Umbilical cord (tissue), 2 donors: ENCODE measurements around the gene ZDHHC20. TPM values are rescaled to one million over a fixed set of nuclear protein-coding genes. Genes with fewer than 3 reads are reported as not detected.
"Not testable (repeated sequence)": the region's sequence is repeated elsewhere in the genome, so short reads cannot be mapped to it uniquely, and the experiment has no call there.

ENCODE experiments used
- DNase-seq: peaks from one replicate; pipeline ENCODE4 v3.0.0-alpha.2; 2015; ENCODE audit warnings: low spot score
- total RNA-seq: library from RNA; depleted of rRNA; stranded (reverse); fragments of >200 nt; gene quantifications from one replicate; pipeline ENCODE4 v1.2.3, GENCODE V29; 2014; ENCODE audit warnings: low replicate concordance; ENCODE audit not compliant: insufficient read depth

The ZDHHC20 gene
- total RNA-seq, 1 donor from 2014 or later: 110 TPM

DNA sequence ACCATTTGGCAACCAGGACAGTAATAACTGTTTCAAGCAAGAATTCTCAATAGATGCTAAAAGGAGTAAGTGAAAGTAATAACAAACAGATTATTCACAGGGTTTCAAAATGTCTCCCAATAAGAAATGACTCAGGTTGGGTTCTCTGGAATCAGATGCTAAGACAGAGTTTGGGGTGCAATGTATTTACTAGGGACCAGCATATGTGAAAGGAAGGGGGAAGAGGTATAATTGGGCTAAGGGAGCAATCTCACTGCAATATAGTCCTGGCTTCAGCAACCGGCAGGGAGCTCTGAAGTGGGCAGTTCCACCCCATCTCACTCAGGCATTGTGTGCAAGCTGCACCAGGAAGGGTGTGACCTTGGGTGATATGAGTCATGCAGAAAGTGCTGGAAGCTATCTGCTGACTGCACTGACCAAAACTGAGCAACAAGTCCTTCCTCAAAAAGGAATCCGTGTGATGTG lies 23.4 kb downstream of the ZDHHC20 start:
- peak; percentile 43 for DNase-seq

DNA sequence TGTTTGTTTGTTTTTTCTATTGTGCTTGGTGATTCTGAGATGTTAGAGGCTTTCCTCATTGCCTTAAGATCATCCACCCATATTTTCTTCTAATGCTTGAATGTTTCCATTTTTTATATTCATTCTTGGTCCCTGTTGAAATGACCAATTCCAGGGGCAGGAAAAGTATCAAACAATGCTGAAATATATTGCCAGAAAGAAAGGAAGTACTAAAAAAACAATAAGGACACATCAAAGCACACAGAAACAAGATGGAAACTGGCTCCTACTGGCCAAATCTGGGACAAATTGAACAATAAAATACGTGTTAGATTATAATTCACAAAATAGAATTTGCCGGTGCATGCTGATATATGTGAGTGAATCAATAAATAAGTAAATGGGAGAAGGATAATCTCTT lies 23.9 kb downstream of the ZDHHC20 start:
- DNase-seq: no peak

DNA sequence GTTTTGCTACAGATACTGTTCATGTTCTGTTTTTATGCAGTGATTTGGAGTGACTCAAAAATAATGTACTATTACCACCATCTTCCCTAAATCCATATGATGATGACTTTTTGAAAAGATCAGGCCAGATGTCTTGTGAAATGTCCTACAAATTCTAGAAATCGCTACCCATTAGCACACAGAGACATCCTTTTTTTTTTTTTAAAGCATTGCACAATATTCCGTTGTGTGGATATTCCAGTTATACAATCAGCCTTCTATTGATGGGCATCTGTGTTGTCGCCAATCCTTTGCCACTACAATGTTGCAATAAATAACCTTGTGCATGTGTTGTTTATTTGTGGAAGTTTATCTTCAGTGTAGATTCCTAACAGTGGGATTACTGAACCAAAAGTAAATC lies 24.5 kb downstream of the ZDHHC20 start:
- no peak for DNase-seq

DNA sequence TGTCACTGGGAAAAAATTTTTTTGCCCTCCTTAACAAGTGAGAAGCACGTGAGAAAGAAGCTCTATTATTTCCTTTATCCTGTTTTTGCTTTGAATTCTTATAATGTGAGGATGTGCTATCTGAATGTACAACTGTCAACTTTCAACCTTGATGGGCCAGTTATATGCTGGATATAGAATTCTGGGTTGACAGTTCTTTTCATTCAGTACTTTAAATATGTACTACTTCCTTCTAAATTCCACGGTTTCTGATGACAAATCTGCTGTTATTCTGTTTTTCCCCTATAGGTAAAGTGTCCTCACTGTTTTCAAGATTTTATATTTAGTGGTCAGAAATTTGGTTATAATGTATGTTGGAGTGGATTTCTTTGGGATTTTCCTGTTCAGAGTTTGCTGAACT lies 29.9 kb downstream of the ZDHHC20 start:
- DNase-seq: no peak

DNA sequence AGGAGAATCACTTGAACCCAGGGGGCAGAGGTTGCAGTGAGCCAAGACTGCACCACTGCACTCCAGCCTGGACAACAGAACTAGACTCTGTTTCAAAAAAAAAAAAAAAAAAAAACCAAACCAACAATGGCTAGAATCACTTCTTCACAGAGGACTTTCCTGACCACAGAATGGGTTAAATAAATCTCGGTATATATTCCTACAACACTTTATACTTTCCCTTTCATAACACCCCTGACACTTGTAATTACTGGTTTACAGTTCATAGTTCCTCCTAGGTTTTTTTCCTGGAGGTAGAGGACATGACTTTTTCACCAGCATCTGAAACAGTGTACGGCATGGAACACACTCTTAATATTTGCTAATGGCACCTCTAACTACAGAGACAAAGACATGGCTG lies 31.4 kb downstream of the ZDHHC20 start:
- no peak for DNase-seq

DNA sequence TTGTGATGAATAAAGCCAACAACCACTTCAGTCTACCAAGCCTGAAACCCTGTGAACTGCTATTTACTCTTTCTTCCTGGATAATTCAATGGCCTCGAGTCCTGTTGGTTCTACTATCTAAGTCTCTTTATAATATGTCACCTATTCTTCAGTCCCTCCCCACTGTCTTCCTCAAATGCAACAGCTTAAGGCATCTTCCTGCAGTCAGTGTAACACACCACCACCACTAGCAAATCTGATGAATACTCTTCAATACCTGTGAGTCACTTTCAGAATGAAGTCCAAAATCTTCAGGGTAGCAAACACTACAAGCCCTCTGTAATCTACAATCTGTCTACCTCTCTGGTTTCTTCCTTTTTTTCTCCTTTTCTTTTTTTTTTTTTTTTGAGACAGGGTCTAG lies 32.9 kb downstream of the ZDHHC20 start:
- no peak for DNase-seq

DNA sequence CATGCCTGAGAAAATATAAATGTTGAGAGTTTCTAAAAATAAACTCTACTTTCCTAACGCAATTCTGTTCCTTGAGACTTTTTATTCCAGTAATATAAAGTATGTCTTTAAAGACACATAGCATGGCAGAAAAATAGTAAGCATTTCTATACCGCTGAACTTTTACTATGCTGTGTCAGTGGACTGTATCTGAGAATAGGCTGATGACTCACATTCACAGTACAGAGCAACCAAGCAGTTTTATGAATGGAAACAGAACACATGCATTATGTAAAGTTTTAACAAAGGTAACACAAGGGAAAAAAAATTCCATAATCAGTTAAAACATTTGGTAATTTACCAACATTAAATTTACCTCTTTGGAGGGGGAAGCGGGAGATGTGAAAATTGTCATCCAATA lies 38.4 kb downstream of the ZDHHC20 start:
- DNase-seq: peak; percentile 36

DNA sequence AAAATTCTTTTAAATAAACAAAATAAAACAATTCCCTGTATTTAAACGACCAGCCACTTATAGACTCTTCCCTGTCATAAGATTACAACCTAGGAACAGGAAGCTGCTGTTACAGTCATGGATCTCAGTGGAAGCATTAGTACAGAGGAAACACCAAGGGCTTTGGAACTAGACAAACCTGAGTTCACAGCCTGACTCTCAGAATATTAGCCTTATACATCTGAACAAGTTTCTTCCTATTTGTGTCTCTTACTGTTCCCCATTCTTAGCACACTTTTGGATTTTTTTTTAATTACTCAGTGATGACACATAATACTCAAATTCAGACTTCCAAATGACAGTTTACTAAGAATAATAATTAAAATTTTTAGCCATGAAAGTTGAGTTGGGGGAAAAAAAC lies 46.1 kb downstream of the ZDHHC20 start:
- DNase-seq: no peak

DNA sequence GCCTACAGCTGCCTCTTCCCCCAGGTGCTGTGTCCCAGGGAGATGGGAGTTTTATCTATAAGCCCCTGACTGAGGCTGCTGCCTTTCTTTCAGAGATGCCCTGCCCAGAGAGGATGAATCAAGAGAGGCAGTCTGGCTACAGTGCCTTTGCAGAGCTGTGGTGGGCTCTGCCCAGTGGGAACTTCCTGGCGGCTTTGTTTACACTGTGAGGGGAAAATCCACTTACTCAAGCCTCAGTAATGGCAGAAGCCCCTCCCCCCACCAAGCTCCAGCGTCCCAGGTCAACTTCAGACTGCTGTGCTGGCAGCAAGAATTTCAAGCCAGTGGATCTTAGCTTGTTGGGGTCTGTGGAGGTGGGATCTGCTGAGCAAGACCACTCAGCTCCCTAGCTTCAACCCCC lies 48.6 kb downstream of the ZDHHC20 start:
- DNase-seq: not testable (repeated sequence)

DNA sequence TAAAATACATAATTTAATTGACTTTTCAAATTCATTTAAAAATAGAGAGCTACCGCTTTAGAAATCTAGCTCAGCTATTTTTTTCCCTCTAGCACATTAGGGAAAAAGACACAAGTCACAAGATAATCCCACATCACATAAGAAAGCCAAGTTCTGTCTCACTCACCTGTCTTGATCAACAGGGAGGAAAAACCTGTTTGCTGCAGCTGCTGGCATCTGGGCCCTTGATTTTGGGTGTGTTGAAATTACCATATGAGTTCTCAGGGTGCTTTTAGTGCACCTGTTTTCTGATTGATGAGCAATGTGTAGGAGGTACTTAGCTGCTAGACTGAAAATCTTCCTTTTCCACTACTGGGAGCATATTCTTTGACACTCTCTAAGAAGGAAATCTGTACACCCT lies 53.8 kb downstream of the ZDHHC20 start:
- no peak for DNase-seq

DNA sequence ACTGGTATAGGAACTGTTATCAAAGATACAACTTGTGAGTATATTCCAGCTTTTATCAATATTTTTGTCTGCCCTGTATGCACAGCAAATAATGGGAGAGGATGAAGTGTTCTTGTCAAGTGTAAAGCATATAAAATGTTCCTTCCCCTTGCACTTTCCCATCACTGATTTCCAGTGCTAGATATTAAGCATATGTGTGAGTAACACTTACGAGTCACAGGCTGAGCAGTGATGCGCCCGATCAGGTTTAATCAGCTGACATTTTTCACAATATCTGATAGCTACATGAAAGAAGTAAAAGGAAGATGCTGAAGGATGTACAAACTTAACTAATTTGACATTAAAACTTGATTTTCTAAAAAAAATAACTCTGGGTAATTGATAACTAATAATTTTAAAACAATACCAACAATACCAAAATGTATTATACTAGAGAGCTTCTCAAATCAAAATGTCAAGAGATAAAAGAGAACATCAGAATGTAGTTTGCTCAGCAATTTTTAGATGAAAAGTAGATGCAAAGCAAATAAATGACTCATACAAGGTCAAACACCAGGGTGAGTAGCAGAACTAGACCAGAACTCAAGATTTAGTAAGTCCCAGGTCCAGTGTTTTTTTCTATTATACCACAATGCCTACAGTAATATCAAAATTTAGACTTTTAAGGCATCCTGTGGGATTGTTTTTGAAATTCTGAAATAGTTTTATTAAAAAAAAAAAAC lies 56.4 kb downstream of the ZDHHC20 start:
- no peak for DNase-seq

DNA sequence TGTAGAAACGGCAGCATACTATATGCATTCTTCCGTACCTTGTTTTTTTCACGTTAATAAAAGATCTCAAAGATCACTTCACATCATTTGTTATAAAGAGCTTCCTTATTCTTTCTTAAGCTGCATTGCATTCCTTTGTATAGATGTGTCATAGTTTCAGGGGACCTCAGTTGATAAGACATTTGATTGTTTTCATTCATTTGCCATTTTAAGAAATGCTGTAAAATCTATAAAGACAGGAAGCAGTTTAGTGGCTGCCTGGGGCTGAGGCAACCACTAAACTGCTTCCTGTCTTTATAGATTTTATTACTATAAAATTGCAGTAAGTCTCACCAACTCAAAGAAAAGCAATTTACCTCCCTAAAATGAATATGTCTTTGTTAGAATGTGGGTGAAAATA lies 59.4 kb downstream of the ZDHHC20 start:
- DNase-seq: no peak

DNA sequence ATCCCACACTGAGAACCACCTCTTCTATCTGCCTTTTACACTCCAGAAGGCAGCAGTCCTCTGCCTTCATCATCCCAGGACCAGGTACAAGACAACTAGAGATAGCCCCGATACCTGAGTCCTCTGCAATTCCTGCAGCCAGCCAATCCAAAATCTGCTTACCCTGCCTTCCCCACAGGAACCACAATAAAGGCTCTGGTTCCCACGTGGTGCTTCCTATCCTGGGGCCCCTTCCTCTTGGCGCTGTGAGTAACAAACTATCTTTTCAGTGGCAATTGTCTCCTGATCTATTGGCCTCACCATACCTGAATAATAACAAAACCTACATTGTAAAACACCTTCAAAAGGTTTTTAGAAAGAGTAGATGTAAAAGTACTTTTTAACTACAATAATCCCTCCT lies 63.1 kb downstream of the ZDHHC20 start:
- DNase-seq: no peak

DNA sequence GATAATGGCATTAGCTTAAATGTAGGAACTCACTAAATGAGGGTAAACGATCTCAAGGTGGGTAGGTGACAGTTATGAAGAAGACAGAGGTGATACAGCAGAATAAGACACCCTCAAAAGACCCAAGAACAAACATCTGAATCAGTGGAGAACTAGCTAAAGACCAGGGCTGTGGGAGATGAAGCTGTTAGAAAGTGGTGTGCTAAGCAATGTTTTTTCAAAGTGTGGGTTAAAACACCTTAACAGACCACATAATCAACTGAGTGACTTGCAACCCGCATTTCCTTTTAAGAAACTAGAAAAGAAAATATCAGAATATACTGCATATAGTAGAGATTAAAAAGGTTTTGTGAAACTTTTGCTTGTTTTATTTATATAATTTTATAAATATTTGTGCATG lies 70.0 kb downstream of the ZDHHC20 start:
- DNase-seq: no peak

DNA sequence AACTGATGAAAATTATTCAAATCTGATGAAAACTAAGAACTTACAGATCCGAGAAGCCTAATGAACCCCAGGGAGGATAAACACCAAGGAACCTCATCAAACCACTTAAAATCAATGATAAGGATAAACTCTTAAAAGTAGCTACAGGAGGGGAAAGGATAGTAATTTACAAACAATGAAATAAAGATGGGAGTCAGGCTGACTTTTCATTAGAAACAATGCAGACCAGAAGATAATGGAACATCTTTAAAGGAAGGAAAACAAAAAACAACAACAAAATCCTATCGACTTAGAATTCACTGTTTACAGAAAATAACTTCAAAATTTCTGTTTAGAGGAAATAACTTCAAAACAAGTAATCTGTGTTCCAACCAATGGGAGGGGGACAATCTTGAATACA lies 73.4 kb downstream of the ZDHHC20 start:
- no peak for DNase-seq

DNA sequence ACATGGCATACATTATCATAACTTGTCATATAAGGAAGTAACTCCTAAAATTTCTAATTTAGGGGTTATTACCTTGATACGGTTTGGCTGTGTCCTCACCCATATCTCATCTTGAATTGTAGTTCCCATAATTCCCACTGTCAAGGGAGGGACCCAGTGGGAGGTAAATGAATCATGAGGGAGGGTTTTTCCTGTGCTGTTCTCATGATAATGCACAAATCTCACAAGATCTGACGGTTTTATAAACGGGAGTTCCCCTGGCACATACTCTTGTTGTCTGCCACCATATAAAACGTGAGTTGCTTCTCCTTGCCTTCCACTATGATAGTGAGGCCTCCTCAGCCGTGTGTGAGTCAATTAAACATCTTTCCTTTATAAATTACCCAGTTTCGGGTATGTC lies 76.0 kb downstream of the ZDHHC20 start:
- no peak for DNase-seq

DNA sequence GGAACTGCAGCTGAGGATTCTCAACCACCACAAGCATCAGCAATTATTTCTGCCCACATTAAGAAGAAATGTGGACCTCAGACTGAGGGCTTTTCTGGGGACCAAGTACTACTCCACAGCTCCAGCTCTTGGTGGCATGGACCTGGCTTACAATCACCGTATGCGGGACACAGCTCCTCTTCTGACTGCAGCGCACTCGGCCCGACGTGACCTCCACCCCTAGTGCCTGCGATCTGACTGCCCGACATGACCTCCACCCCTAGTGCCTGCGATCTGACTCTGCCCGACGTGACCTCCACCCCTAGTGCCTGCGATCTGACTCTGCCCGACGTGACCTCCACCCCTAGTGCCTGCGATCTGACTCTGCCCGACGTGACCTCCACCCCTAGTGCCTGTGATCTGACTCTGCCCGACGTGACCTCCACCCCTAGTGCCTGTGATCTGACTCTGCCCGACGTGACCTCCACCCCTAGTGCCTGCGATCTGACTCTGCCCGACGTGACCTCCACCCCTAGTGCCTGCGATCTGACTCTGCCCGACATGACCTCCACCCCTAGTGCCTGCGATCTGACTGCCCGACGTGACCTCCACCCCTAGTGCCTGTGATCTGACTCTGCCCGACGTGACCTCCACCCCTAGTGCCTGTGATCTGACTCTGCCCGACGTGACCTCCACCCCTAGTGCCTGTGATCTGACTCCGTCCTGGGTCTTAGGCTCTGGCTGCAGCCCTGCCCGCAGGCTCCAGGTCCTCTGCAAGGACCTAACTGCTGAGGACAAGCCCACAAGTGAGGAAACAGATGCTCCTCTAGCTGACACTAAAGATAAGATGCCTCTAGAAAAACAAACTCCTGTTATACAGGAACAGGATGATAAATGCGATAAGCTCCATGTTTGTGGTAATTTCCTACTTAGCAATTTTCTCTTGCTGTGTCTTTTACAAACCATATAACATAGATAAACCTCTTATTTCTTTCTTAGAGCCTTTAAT lies 81.8 kb downstream of the ZDHHC20 start:
- not testable (repeated sequence) for DNase-seq

DNA sequence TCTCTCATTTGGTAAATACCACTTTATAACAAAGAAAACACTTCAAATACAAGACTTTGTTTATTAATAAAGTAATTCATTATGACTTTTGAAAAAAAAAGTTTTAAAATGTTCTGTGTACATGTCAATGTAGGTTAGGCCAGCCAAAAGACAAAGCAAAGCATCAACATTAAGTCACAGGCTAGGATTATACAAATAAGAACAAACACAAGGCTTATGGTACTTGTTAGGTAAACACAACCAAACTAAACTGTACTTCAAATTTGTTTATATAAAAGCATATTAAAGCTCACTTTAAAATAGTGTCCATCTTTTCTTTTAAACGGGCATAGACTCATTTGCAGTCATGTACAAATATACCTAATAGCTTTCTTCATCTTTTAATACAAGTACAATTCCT lies 86.6 kb downstream of the ZDHHC20 start:
- DNase-seq: no peak

DNA sequence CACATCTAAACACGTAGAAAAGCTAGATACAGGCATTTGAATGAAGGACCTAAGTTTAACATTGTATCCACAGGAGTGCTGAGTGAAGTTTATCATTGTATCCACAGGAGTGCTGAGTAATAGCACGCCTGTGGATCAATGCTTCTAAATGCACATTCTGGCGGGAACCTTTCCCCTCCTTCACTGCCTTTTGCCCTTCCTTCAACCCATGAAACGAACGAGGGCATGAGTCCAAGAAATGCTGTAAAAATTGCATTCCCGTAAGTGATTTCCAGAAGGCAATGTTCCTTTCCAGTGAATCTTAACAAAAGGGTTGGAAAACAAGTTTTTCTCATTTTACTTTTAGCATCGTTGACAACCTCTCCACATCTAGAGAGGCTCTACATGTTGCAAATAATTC lies 88.1 kb downstream of the ZDHHC20 start:
- DNase-seq: no peak

DNA sequence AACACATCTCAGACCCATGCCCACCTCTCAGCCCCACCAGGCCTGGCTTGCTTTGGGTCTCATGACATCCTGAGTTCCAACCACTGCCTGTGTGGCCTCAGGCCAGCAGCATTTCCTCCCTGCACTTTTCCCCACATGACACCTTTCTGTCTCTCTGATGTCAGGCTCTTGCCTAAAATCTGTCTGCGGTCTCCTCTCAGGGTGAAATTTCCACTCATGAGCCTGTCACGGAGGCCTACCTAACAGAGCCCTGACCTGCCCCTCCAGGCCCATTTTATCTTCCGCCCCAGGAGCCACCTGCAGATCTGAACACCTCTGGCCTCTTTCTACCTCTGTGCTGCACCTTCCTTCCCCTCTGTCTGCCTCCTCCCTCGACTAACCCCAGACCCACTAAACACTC lies 93.5 kb downstream of the ZDHHC20 start:
- DNase-seq: no peak

DNA sequence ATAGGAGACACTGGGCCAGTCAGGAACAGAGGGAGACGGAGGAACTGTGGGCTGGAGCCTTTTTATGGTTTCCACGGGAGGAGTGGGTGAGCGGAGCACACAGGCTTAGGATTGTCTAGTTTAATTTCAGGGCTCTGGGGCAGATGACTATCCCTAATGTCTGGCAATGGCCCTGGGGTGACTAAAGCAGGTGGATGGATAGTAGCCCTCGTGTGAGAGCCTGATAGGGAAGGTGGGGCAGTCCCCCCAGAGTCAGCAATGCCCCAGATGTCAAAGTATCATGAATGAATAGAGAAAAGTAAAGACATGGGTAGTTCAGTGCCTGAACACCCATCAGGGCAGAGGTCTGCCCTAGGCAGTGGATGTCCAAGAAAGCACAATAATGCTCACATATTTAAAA lies 94.2 kb downstream of the ZDHHC20 start:
- no peak for DNase-seq

DNA sequence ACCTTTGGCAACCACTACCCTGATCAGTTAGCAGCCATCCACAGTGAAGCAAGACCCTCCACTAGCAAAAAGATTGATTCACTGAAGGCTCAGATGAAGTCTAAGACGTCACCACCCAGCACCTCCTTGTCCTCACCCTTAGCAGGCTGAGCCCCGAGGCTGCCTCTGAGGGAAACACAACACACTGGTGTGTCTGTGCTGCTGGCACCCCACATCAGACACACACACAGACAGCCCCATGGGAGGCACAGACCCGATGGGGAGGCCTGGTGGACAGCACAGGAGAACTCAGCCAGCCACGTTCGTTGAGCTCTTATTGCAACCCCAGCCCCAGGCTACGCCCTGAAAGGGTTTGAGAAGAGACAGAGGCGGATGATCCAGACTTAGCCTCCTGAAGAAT lies 94.7 kb downstream of the ZDHHC20 start:
- no peak for DNase-seq

DNA sequence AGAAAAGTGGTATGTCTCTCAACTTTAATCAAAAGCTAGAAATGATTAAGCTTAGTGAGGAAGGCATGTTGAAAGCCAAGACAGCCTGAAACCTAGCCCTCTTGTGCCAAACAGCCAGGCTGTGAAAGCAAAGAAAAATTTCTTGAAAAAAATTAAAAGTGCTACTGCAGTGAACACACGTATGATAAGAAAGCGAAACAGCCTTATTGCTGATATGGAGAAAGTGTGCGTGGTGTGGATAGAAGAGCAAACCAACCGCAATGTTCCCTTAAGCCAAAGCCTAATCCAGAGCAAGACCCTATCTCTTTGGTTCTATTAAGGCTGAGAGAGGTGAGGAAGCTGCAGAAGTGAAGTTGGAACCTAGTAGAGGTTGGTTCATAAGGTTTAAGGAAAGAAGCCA lies 96.4 kb downstream of the ZDHHC20 start:
- no peak for DNase-seq
